ENCODE data around the gene CBFA2T2. TPM values are rescaled to one million over a fixed set of nuclear protein-coding genes. Genes with fewer than 3 reads are reported as not detected.
"Not testable (repeated sequence)": the region's sequence is repeated elsewhere in the genome, so short reads cannot be mapped to it uniquely, and the experiment has no call there.

CBFA2T2 gene
- total RNA-seq = 10 to 100 TPM; 14.4 to 15.7 TPM

GRCh38 chr20:33490023-33490933 lies at the start of gene CBFA2T2:
CBFA2T2 (plus strand) TSS chr20:33490096; CDS start chr20:33490268, 172 bp downstream.
- ATAC-seq (replicated peaks in 1 of 2) = peak; percentile 67 to 70
- DNase-seq = no peak
- Mint-ChIP-seq H3K27ac (peak within 1 kb of the TSS; percentile 5), H3K27me3 (ENCODE audit: low read depth) (no peaks in the 10 kb centered on the region), H3K36me3 (ENCODE audit: insufficient read depth in 2 of 2) (no peaks in the 10 kb centered on the region), H3K4me1 (ENCODE audit: low read depth) (peaks cover 14% of the 10 kb centered on the region), H3K9me3 (no peaks in the 10 kb centered on the region), H3K4me3 (peak within 1 kb of the TSS; percentile 78 to 86)

DNA sequence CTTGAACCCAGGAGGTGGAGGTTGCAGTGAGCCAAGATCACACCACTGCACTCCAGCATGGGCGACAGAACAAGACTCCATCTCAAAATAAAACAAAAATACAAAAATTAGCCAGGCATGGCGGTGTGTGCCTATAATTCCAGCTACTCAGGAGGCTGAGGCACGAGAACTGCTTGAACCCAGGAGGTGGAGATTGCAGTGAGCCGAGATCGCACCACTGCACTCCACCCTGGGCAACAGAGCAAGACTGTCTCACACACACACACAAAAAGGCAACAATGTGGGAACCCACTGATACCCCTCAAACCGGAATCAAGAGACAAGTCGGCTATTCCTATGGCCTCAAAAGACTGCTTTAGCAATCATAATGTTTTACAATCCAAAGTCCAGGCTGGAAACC lies 49.3 kb upstream of the CBFA2T2 start:
- H3K36me3 Mint-ChIP-seq (ENCODE audit: insufficient read depth in 2 of 2); H3K27me3 Mint-ChIP-seq (ENCODE audit: low read depth); H3K27ac Mint-ChIP-seq; H3K4me3 Mint-ChIP-seq; H3K9me3 Mint-ChIP-seq; ATAC-seq (replicated peaks in 1 of 2); DNase-seq: not testable (repeated sequence)
- peaks cover 17% of the 10 kb centered on the region for H3K4me1 Mint-ChIP-seq (ENCODE audit: low read depth)

DNA sequence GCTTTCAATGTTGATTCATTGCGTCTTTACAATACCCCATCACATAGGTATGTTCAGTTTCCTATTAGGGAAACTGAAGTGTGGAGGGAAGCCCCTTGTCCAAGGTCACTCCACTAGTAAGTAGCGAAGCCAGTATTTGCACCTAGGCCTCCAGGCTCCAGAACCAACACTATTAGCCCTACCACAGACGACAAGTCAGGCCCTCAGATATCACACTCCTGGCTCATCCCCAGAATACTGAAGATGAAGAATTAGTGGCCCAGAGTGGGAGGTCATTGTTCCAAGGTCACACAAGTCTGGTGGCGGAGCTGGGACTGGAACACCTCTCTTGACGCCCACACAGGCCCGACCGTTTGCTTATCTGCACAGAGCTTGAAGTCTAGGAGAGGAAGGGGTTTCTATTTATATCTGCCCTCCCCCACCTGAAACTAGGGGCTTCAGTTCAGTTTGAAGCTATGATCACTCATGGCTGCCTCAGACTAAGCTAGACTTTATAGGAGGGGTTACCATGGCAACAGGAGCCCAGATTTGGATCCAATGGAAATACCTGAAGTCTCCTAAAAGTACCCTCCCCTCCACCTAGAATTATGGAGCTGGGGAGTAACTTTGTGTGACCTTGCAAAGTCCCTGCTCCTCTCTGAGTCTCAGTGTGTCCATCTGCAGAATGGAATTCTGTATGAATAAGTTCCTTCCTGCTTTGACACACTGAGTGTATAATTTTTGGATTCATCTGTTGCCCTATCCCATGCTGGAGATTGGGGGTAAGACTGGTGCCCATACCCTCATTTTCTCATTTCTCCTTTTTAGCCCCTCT lies 48.5 kb upstream of the CBFA2T2 start:
- no peak for ATAC-seq (replicated peaks in 1 of 2)

GRCh38 chr20:33442136-33443005 lies 47.5 kb upstream of the CBFA2T2 start:
- ATAC-seq (replicated peaks in 1 of 2) (no peak), DNase-seq (no peak)
- no peaks in the 10 kb centered on the region for H3K9me3 Mint-ChIP-seq
- peaks cover 17% of the 10 kb centered on the region for H3K4me1 Mint-ChIP-seq (ENCODE audit: low read depth)
- no peak overlapping the region for H3K27ac Mint-ChIP-seq
- no peaks in the 10 kb centered on the region for H3K27me3 Mint-ChIP-seq (ENCODE audit: low read depth)
- no peaks in the 10 kb centered on the region for H3K36me3 Mint-ChIP-seq (ENCODE audit: insufficient read depth in 2 of 2)
- peak overlapping the region; percentile 74 to 81 for H3K4me3 Mint-ChIP-seq

More for the DNA sequence above, 48.5 kb upstream of the CBFA2T2 start:
- no peaks in the 10 kb centered on the region for H3K9me3 Mint-ChIP-seq
- no peak for DNase-seq
- no peaks in the 10 kb centered on the region for H3K36me3 Mint-ChIP-seq (ENCODE audit: insufficient read depth in 2 of 2)
- H3K27ac Mint-ChIP-seq = no peak overlapping the region
- no peaks in the 10 kb centered on the region for H3K27me3 Mint-ChIP-seq (ENCODE audit: low read depth)
- peaks cover 17% of the 10 kb centered on the region for H3K4me1 Mint-ChIP-seq (ENCODE audit: low read depth)
- peak overlapping the region in 1 of 2 donors; percentile 31 for H3K4me3 Mint-ChIP-seq

- H3K27ac Mint-ChIP-seq = no peak overlapping the region
- H3K27me3 Mint-ChIP-seq (ENCODE audit: low read depth) = no peaks in the 10 kb centered on the region
- DNase-seq (no peak), ATAC-seq (replicated peaks in 1 of 2) (peak; percentile 26 to 33)
- peaks cover 17% of the 10 kb centered on the region for H3K4me1 Mint-ChIP-seq (ENCODE audit: low read depth)
- no peaks in the 10 kb centered on the region for H3K9me3 Mint-ChIP-seq
- peak overlapping the region; percentile 74 to 81 for H3K4me3 Mint-ChIP-seq
- H3K36me3 Mint-ChIP-seq (ENCODE audit: insufficient read depth in 2 of 2) = no peaks in the 10 kb centered on the region
Observed at GRCh38 chr20:33443006-33443511, 46.8 kb upstream of the CBFA2T2 start.

DNA sequence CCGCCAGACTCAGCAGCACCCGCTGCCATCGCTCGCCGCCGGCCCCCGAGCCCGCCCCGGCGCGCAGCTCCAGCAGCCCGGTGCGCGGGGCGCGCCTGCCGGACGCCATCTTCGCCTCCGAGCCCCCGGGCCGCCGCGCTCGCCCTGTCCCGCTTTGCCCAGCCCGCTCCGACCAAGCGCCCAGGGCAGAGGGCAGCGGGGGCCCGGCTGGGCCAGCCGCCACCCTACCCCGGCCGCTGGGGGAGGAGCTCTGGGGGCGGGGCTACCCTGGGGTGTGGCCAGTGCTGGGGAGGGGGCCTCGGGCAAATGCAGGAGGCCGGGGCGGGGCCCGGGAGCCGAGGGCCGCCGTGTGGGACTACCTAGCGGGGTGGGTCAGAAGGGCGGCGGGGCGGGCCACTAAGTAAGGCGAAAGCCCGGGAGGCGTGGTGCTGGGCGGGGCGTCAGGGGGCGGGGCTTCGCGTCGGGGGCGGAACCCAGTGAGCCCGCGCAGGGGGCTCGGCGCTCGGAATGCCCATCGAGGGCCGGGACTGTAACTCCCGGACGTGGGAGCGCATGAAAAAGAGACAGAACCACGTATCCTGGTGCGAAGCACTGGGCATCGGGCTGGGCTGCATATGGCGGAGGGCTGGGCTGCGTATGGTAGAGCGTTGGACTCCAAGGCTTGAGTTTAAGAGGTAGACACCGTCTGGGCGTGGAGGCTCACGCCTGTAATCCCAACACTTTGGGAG lies 46.2 kb upstream of the CBFA2T2 start, which contains the start of gene SNTA1:
SNTA1 (minus strand) TSS at position 252 of the 728 bp plus-strand sequence; CDS start at position 109, 143 bp downstream.
- peaks cover 2% of the 10 kb centered on the region in 2 donors for H3K9me3 Mint-ChIP-seq
- peak within 1 kb of the TSS; percentile 91 to 95 for H3K4me3 Mint-ChIP-seq
- ATAC-seq (replicated peaks in 1 of 2) = peak; percentile 94
- no peaks in the 10 kb centered on the region for H3K27me3 Mint-ChIP-seq (ENCODE audit: low read depth)
- peak; percentile 92 to 94 for DNase-seq
- peaks cover 0 to 1% of the 10 kb centered on the region in 2 donors for H3K36me3 Mint-ChIP-seq (ENCODE audit: insufficient read depth in 2 of 2)
- H3K4me1 Mint-ChIP-seq (ENCODE audit: low read depth) = peaks cover 17% of the 10 kb centered on the region
- peak within 1 kb of the TSS; percentile 80 for H3K27ac Mint-ChIP-seq

DNA sequence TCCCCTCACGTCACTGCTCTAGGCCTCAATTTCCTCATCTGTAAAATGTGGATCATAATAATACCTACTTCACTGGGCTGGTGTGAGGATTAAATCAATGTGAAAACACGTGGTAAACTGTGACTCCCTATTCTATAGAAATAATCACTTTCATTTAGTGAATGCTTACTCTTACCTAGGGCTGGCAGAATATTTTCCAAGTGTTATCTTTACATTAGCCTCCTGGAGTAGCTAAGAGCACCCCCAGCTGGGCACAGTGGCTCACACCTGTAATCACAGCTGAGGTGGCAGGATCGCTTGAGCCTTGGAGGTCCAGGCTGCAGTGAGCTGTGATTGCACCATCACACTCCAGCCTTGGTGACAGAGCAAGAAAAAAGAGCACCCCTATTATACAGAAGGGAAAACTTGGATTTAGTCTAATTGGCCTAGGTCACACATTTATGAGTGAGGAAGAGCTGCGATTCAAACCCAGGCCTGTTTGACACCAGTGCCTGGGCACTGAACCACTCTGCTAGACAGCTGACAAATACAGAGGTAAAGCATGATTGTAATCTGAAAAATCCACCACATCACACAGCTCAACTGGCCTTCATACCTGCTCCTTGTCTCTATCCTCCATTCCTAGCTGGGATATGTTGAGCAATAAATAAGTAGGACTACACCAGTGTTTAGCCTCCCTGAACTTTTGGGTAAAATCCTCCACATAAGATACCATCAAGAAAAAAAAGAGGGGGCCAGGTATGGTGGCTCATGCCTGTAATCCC lies 44.9 kb upstream of the CBFA2T2 start:
- DNase-seq (peak; percentile 21 to 47), ATAC-seq (replicated peaks in 1 of 2) (peak; percentile 12 to 14)
- Mint-ChIP-seq H3K4me3 (peak overlapping the region; percentile 91 to 95), H3K9me3 (peaks cover 2% of the 10 kb centered on the region in 2 donors), H3K27me3 (ENCODE audit: low read depth) (no peaks in the 10 kb centered on the region), H3K36me3 (ENCODE audit: insufficient read depth in 2 of 2) (peaks cover 0 to 1% of the 10 kb centered on the region in 2 donors), H3K27ac (peak overlapping the region; percentile 80), H3K4me1 (ENCODE audit: low read depth) (peaks cover 17% of the 10 kb centered on the region)

- H3K27ac Mint-ChIP-seq = peak overlapping the region; percentile 46
- H3K27me3 Mint-ChIP-seq (ENCODE audit: low read depth) = no peaks in the 10 kb centered on the region
- peaks cover 0 to 1% of the 10 kb centered on the region in 2 donors for H3K36me3 Mint-ChIP-seq (ENCODE audit: insufficient read depth in 2 of 2)
- DNase-seq (no peak), ATAC-seq (replicated peaks in 1 of 2) (no peak)
- peaks cover 2% of the 10 kb centered on the region in 2 donors for H3K9me3 Mint-ChIP-seq
- no peak overlapping the region for H3K4me3 Mint-ChIP-seq
- peaks cover 17% of the 10 kb centered on the region for H3K4me1 Mint-ChIP-seq (ENCODE audit: low read depth)
Observed at GRCh38 chr20:33445881-33446625, 43.8 kb upstream of the CBFA2T2 start.

GRCh38 chr20:33450867-33451266 lies 39.0 kb upstream of the CBFA2T2 start:
- peaks cover 2% of the 10 kb centered on the region in 2 donors for H3K9me3 Mint-ChIP-seq
- H3K36me3 Mint-ChIP-seq (ENCODE audit: insufficient read depth in 2 of 2) = peaks cover 0 to 1% of the 10 kb centered on the region in 2 donors
- no peak overlapping the region for H3K27ac Mint-ChIP-seq
- DNase-seq (no peak), ATAC-seq (replicated peaks in 1 of 2) (no peak)
- no peaks in the 10 kb centered on the region for H3K4me1 Mint-ChIP-seq (ENCODE audit: low read depth)
- H3K4me3 Mint-ChIP-seq = no peak overlapping the region
- H3K27me3 Mint-ChIP-seq (ENCODE audit: low read depth) = no peaks in the 10 kb centered on the region

DNA sequence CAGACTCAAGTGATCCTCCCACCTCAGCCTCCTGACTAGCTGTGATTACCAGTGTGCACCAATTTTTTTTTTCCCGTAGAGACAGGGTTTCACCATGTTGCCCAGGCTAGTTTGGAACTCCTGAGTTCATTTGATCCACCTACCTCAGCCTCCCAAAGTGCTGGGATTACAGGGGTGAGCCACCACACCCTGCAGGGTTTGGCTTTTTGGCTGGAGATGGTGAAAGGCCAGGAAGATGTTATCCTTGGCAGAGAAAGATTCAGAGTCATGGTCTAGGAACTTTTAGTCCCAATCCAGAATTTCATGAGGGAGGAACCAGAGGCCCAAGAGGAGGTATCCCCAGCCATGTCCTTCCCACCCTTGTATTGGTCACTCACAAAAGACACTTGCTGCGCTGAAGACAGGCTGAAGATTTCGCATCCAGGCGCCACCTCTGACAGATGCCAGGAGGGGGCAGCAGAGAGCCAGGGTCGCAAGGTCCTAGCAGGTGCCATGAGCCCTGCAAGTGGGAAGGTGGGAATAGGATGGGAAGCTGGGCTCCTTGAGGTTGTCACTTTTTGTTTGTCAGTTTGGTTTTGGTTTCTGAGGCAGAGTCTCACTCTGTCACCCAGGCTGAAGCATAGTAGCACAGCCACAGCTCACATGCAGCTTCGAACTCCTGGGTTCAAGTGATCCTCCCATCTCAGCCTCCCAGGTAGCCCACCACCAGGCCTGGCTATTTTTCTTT lies 32.8 kb upstream of the CBFA2T2 start:
- H3K27ac Mint-ChIP-seq; H3K27me3 Mint-ChIP-seq (ENCODE audit: low read depth); H3K36me3 Mint-ChIP-seq (ENCODE audit: insufficient read depth in 2 of 2); H3K4me3 Mint-ChIP-seq; H3K4me1 Mint-ChIP-seq (ENCODE audit: low read depth); H3K9me3 Mint-ChIP-seq: not testable (repeated sequence)
- ATAC-seq (replicated peaks in 1 of 2) = peak; percentile 90 to 94
- DNase-seq = peak; percentile 82 to 87
